Nephron (organoid): Measurements from ENCODE around the gene TAF11L2.
"Not testable (repeated sequence)": the region's sequence is repeated elsewhere in the genome, so short reads cannot be mapped to it uniquely, and the experiment has no call there.

ENCODE experiments used
- H3K27ac Mint-ChIP-seq, 3 experiments: 2 replicates each; pipeline ENCODE4 v1.8.0; 2020; ENCODE audit warnings: mixed read lengths in 3 of 3, mild to moderate bottlenecking in 2 of 3, moderate library complexity in 1 of 3
- H3K27me3 Mint-ChIP-seq: 2 replicates; pipeline ENCODE4 v1.8.0; 2021; ENCODE audit warnings: low read depth, mild to moderate bottlenecking, moderate library complexity, mixed read lengths
- H3K36me3 Mint-ChIP-seq: 2 replicates; pipeline ENCODE4 v1.8.0; 2020; ENCODE audit warnings: low read depth, mixed read lengths
- H3K4me1 Mint-ChIP-seq: 2 replicates; pipeline ENCODE4 v1.8.0; 2020; ENCODE audit warnings: mixed read lengths
- H3K4me3 Mint-ChIP-seq, 3 experiments: 2 replicates each; pipeline ENCODE4 v1.8.0; 2020; ENCODE audit warnings: mild to moderate bottlenecking in 3 of 3, mixed read lengths in 3 of 3, moderate library complexity in 2 of 3
- H3K9me3 Mint-ChIP-seq: 2 replicates; pipeline ENCODE4 v1.8.0; 2020; ENCODE audit warnings: mixed read lengths

The TAF11L2 gene

GRCh38 chr5:17528369-17528768, 30.3 kb downstream of the TAF11L2 start, which contains the start of gene TAF11L6:
TAF11L6 (plus strand) TSS chr5:17528669.
- not testable (repeated sequence) for H3K4me1 Mint-ChIP-seq, H3K9me3 Mint-ChIP-seq, H3K4me3 Mint-ChIP-seq, H3K27me3 Mint-ChIP-seq, H3K36me3 Mint-ChIP-seq, H3K27ac Mint-ChIP-seq
